Activated T-helper 17 cell treated with anti-CD3 and anti-CD28 coated beads, Interleukin-2, amount 50 U/mL, for 72 hours (primary cell): Measurements from ENCODE around the gene FAM221B. TPM values are rescaled to one million over a fixed set of nuclear protein-coding genes. Genes with fewer than 3 reads are reported as not detected.

ENCODE experiments used
- ATAC-seq: fragments of 150-1000 bp; cut with Tn5 transposase; replicated peaks from 2 replicates; pipeline ENCODE4 v1.10.0; 2021; ENCODE audit warnings: mild to moderate bottlenecking, moderate library complexity
- H3K27ac Mint-ChIP-seq: one replicate; pipeline ENCODE4 v1.8.0; 2022; ENCODE audit warnings: mixed read lengths
- H3K27me3 Mint-ChIP-seq: one replicate; pipeline ENCODE4 v1.8.0; 2022; ENCODE audit warnings: mixed read lengths
- H3K36me3 Mint-ChIP-seq: one replicate; pipeline ENCODE4 v1.8.0; 2022; ENCODE audit warnings: low read depth, mild to moderate bottlenecking, mixed read lengths
- H3K4me1 Mint-ChIP-seq: one replicate; pipeline ENCODE4 v1.8.0; 2022; ENCODE audit warnings: mixed read lengths
- H3K4me3 Mint-ChIP-seq: one replicate; pipeline ENCODE4 v1.8.0; 2022; ENCODE audit warnings: mild to moderate bottlenecking, mixed read lengths
- H3K9me3 Mint-ChIP-seq: one replicate; pipeline ENCODE4 v1.8.0; 2022; ENCODE audit warnings: mixed read lengths
- total RNA-seq, 2 donors: library from RNA; stranded (reverse); gene quantifications; one replicate each; pipeline ENCODE4 v1.2.3, GENCODE V29; 2022

FAM221B gene, protein sequence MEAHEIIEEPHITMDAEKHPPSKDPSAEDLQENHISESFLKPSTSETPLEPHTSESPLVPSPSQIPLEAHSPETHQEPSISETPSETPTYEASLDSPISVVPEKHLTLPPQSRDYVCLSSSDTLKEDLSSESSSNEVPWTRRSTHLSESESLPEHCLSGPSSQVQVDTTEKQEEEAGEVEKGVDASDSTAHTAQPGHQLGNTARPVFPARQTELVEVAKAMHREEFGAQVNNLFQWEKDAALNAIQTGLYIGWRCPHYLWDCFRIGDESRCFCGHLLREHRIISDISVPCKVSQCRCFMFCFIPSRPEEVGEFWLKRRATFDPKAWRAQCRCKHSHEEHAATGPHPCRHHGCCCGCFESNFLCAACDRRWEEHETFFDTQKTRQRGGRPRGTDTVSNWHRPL
- total RNA-seq, result not detected

DNA sequence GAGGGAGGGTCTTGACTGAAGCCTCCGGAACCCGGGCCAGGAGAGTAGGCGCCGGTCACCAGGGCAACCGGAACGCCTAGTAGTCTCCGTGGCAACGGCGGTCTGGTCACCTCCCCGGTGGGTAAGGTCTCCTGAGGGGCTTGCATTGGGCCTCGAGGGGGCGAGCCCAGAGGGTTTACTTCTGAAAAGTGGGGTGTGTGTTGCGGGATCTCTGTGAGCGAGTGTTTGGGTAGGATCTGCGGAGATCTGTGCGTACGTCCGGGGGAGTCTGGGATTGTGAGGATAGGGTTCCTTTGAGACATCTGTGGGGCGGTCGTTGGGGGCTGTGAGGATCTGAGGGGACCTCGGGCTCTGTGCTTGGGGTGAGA is at the start of gene FAM221B:
TSS of gene FAM221B (minus strand) at position 17 of the 368 bp plus-strand sequence. CDS start 2,571 bp downstream, outside the sequence.
- H3K4me1 Mint-ChIP-seq, result peaks cover 17% of the 10 kb centered on the region
- peak; percentile 15 for ATAC-seq
- H3K4me3 Mint-ChIP-seq, result peak within 1 kb of the TSS; percentile 96
- H3K27ac Mint-ChIP-seq, result peak within 1 kb of the TSS; percentile 96
- no peaks in the 10 kb centered on the region for H3K36me3 Mint-ChIP-seq
- H3K9me3 Mint-ChIP-seq, result no peaks in the 10 kb centered on the region
- H3K27me3 Mint-ChIP-seq, result no peaks in the 10 kb centered on the region

DNA sequence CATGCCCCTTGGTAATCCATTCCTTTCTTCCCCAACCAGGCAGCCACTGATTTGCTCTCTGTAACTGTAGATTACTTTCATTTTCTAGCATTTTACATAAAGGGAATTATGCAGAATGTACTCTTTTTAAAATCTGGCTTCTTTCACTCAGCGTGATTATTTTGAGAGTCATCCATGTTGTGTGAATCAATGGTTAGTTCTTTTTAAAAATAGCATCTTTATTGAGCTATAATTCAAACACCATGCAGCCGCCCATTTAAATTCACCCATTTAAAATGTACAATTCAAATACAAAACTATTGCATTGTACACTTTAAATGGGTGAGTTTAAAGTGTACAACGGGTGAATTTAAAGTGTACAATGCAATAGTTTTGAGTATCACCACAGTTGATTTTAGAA is 44.0 kb upstream of the FAM221B start:
- H3K4me1 Mint-ChIP-seq, result no peaks in the 10 kb centered on the region
- no peak overlapping the region for H3K4me3 Mint-ChIP-seq
- H3K9me3 Mint-ChIP-seq, result peaks cover 3% of the 10 kb centered on the region
- H3K36me3 Mint-ChIP-seq, result no peaks in the 10 kb centered on the region
- peaks cover 2% of the 10 kb centered on the region for H3K27me3 Mint-ChIP-seq
- ATAC-seq, result no peak
- no peak overlapping the region for H3K27ac Mint-ChIP-seq

DNA sequence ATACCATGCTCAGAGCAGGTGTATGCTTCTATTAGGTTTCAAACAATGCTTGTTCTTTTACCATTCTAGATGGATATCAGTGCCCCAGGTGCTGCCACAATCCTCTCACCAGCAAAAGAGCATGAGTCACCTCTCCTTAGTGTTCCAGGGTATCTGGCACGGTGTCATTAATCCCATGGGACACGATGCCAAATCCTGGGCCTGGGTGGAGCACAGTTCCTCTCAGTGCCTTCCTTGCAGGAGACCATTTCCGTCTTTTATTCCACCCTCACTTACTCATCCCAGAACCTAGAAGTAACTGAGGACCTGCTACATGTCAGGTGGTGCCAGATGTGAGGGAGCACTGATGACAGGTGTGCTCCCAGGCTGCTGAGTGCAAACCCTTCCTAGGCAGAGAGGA is 43.0 kb upstream of the FAM221B start:
- H3K4me1 Mint-ChIP-seq, result no peaks in the 10 kb centered on the region
- H3K9me3 Mint-ChIP-seq, result no peaks in the 10 kb centered on the region
- no peaks in the 10 kb centered on the region for H3K27me3 Mint-ChIP-seq
- no peaks in the 10 kb centered on the region for H3K36me3 Mint-ChIP-seq
- no peak for ATAC-seq
- H3K4me3 Mint-ChIP-seq, result no peak overlapping the region
- no peak overlapping the region for H3K27ac Mint-ChIP-seq

DNA sequence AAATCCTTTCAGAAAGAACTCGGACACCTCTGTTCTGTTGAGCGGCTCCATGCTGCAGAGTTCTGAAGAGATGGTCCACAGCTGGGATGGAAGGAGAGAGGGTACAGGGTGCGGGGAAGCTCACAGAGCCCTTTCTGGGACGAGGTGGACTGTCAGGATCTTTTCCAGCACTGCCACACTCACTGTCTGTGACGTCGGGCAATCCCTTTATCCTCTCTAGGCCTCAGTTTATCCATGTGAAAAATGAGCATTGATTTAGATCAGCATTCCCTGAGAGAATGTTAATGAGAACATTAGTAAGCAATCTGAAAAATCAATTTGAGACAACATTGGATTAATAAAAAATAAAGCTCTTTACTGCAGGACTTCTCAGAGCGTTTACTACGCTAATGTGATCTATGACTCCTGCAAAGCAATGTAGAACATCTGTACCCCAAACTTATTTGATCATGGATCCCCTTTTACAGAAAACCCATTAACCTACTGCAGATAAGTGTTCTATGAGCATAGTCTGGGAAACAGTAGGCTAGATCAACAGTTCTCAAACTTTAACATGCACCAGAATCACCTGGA is 41.9 kb upstream of the FAM221B start, which contains the start of gene OR13J1:
TSS of gene OR13J1 (minus strand) at position 51 of the 573 bp plus-strand sequence. CDS start at position 51, 0 bp downstream.
- Mint-ChIP-seq H3K9me3 (no peaks in the 10 kb centered on the region), H3K4me1 (no peaks in the 10 kb centered on the region), H3K27me3 (peaks cover 2% of the 10 kb centered on the region), H3K4me3 (no peak within 1 kb of the TSS), H3K36me3 (no peaks in the 10 kb centered on the region), H3K27ac (no peak within 1 kb of the TSS)
- no peak for ATAC-seq

- ATAC-seq, result no peak
- Mint-ChIP-seq H3K27ac (no peak overlapping the region), H3K27me3 (peaks cover 4% of the 10 kb centered on the region), H3K4me1 (no peaks in the 10 kb centered on the region), H3K9me3 (no peaks in the 10 kb centered on the region), H3K36me3 (no peaks in the 10 kb centered on the region), H3K4me3 (no peak overlapping the region)
Measured at GRCh38 chr9:35869621-35870216, 41.2 kb upstream of the FAM221B start.

DNA sequence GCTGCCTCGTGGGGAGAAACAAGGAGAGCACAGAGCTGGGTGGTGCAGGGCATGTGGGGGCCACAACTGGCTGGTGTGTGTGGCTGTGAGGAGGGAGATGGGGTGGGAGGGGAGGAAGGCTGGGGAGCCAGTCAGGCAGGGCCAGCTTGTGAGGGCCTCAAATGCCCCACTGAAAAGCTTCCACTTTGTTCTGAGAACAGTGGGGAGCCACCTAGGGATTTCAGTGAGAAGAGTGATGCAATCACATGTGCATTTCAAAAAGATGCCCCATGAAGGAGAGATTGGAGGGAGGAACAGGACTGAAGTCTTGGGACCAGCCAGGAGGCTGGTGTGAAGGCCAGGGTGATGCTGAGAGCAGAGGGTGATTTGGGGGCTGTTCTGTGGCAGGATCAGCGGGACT is 40.4 kb upstream of the FAM221B start:
- Mint-ChIP-seq H3K9me3 (no peaks in the 10 kb centered on the region), H3K36me3 (no peaks in the 10 kb centered on the region), H3K27ac (no peak overlapping the region), H3K27me3 (peaks cover 6% of the 10 kb centered on the region), H3K4me1 (no peaks in the 10 kb centered on the region), H3K4me3 (no peak overlapping the region)
- ATAC-seq, result no peak

DNA sequence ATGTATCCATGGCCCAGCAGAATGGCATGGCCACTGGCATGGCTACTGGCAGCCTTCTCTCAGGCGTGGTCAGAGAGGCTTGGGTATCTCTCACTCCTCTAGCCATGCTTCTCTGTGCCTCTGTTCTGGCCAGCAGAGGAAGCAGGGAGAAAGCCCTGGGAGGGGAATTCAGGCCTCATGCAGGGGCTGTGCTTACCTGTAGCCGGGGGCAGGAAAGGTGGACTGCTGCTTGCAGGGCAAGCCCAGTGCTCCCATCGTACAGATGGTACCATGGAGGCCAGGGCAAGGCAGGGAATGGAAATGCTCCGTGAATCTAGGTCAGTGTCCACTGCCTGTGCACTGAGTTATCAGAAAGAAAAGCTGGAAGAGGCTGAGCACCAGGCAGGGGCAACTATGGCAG is 39.0 kb upstream of the FAM221B start:
- Mint-ChIP-seq H3K36me3 (no peaks in the 10 kb centered on the region), H3K9me3 (no peaks in the 10 kb centered on the region), H3K4me1 (no peaks in the 10 kb centered on the region), H3K27ac (no peak overlapping the region), H3K4me3 (no peak overlapping the region), H3K27me3 (peaks cover 10% of the 10 kb centered on the region)
- ATAC-seq, result no peak

DNA sequence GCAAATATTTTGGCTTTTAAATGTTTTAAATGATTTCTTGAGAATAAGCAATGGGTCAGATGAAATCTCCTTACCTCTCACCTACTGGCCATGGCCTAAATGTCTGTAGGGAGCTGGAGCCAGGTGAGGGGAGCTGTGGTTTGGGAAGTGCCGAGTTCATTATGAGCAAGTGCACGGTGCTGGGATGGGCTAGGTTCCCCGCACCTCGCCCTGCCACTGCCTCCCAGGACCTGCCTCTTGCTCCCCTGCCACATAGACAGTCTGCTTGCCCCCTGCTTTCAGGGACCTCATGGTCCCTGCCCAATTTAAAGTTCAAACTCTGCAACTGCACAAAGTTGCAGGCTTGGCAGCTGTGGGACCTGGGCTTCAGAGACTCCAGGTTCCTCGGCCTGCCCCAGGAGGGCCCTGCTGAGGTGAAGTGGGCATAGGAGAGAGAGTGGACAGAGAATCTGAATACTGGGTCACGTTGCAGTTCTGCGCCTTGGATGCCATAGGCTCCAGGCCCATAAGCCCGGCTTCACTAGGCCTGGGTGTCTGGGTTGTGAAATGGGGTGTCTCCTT is 36.2 kb upstream of the FAM221B start:
- ATAC-seq, result no peak
- Mint-ChIP-seq H3K9me3 (no peaks in the 10 kb centered on the region), H3K4me1 (no peaks in the 10 kb centered on the region), H3K4me3 (no peak overlapping the region), H3K27me3 (peaks cover 15% of the 10 kb centered on the region), H3K36me3 (no peaks in the 10 kb centered on the region), H3K27ac (no peak overlapping the region)

GRCh38 chr9:35863583-35863982 is 35.1 kb upstream of the FAM221B start:
- ATAC-seq, result no peak
- Mint-ChIP-seq H3K36me3 (no peaks in the 10 kb centered on the region), H3K4me3 (no peak overlapping the region), H3K4me1 (no peaks in the 10 kb centered on the region), H3K27ac (no peak overlapping the region), H3K27me3 (peaks cover 15% of the 10 kb centered on the region), H3K9me3 (no peaks in the 10 kb centered on the region)

- no peak overlapping the region for H3K27ac Mint-ChIP-seq
Measured at GRCh38 chr9:35862328-35862727, 33.8 kb upstream of the FAM221B start.

DNA sequence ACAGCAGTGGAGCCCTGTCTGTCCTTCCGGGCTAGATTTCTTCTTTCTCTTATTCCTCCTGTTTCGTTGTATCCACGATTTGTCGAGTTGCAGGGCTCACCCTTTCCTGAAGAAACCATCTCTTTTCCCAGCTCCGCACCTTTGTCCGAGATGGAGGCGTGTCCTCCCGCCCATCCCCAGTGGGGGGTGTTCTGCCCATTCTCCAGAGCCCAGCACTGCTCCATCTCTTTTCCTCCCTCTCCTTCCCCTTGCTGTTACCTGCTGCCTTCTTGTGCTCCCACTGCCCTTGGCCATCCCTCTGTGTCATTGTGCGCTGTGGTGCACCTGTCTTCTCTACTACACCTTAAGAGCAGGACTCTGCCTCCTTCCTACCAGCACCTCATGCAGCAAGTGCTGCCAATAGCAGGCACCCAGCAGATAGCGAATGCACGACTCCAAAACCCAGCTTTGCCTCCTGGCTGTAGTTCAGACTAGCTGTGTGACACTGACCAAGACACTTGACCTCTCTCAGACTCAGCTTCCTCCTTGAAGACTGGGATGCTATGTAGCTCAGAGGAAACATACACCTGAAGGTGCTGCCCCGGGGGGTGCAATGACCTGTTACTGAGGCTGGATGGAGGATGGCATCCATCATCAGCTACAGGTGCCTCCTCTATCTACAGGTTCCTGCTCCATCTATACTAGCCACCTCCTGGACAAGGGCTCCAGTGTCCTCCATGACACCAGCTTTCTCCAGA is 32.8 kb upstream of the FAM221B start:
- H3K36me3 Mint-ChIP-seq, result no peaks in the 10 kb centered on the region
- no peak for ATAC-seq
- no peak overlapping the region for H3K27ac Mint-ChIP-seq
- H3K27me3 Mint-ChIP-seq, result peaks cover 15% of the 10 kb centered on the region
- no peaks in the 10 kb centered on the region for H3K9me3 Mint-ChIP-seq
- peaks cover 5% of the 10 kb centered on the region for H3K4me1 Mint-ChIP-seq
- no peak overlapping the region for H3K4me3 Mint-ChIP-seq

More at GRCh38 chr9:35862328-35862727, 33.8 kb upstream of the FAM221B start:
- no peak for ATAC-seq
- Mint-ChIP-seq H3K4me3 (no peak overlapping the region), H3K9me3 (no peaks in the 10 kb centered on the region), H3K27me3 (peaks cover 15% of the 10 kb centered on the region), H3K36me3 (no peaks in the 10 kb centered on the region), H3K4me1 (peaks cover 2% of the 10 kb centered on the region)

- Mint-ChIP-seq H3K36me3 (no peaks in the 10 kb centered on the region), H3K27me3 (peaks cover 11% of the 10 kb centered on the region), H3K4me1 (peaks cover 5% of the 10 kb centered on the region), H3K4me3 (no peak overlapping the region), H3K9me3 (no peaks in the 10 kb centered on the region), H3K27ac (no peak overlapping the region)
- ATAC-seq, result no peak
Measured at GRCh38 chr9:35859990-35860339, 31.4 kb upstream of the FAM221B start.

DNA sequence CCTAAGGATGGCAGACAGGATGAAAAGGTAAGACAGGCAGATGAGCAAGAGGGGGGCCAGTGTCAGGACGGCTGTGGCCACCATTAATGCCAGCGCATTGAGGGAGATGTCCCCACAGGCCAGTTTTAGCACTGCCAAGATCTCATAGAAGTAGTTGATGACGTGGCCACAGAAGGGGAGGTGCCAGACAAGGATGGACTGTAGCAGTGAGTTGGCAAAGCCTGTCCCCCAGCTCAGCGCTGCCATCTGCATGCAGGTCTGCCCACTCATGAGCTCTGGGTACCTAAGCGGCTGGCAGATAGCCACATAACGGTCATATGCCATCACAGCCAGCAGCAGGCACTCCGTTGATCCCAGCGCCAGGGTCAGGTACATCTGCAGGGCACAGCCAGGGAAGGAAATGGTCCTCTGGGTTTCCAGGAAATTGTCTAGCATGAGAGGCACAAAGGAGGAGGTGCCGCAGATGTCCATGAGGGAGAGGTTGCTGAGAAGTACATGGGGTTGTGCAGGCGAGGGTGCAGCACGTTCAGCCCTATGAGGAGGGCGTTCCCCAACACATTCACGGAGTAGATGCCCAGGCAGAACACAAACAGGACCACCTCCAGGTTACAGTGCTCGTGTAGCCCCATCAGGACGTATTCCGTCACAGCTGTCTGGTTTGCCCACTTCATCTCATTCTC is 30.9 kb upstream of the FAM221B start:
- Mint-ChIP-seq H3K9me3 (no peaks in the 10 kb centered on the region), H3K4me3 (no peak overlapping the region)
- ATAC-seq, result peak; percentile 66

DNA sequence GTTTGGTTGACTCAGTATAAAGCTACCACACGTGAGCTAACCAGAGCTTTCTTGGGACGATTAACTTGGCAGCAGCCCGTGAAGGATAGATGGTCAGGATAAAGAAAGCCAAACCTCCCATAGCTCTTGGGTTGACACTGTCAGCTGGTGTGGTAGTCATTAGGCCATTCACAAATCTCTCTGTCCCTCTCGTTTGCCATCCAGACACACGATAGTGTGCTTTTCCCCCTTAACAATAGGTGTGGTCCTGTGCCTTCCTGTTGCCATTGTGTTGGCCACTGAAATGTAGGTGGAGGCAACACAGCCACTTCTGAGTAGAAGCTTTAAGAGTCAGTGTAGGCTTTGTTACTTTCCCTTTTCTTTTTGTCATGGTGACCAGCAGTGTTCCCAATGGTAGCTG is 29.9 kb upstream of the FAM221B start:
- no peak for ATAC-seq

More for the DNA sequence above, 30.9 kb upstream of the FAM221B start:
- Mint-ChIP-seq H3K27ac (no peak overlapping the region), H3K4me1 (peaks cover 5% of the 10 kb centered on the region), H3K27me3 (peaks cover 11% of the 10 kb centered on the region), H3K36me3 (no peaks in the 10 kb centered on the region)

More for the DNA sequence above, 29.9 kb upstream of the FAM221B start:
- H3K4me1 Mint-ChIP-seq, result peaks cover 5% of the 10 kb centered on the region
- H3K27ac Mint-ChIP-seq, result peak overlapping the region; percentile 19
- H3K4me3 Mint-ChIP-seq, result no peak overlapping the region
- peaks cover 8% of the 10 kb centered on the region for H3K27me3 Mint-ChIP-seq
- no peaks in the 10 kb centered on the region for H3K36me3 Mint-ChIP-seq
- H3K9me3 Mint-ChIP-seq, result no peaks in the 10 kb centered on the region
